H1 (cell line): Measurements from ENCODE around the gene VARS2. TPM values are rescaled to one million over a fixed set of nuclear protein-coding genes. Genes with fewer than 3 reads are reported as not detected.

Experiments used
- CTCF ChIA-PET: fragments of 300-600 bp; sonication (Branson Sonifier 250); formaldehyde crosslinking; loops from one replicate; lab custom pipeline; 2021; ENCODE audit not compliant: partially characterized antibody; lab: Charles Lee
- POLR2A ChIA-PET: fragments of 300-600 bp; sonication (Branson Sonifier 250); formaldehyde crosslinking; loops from one replicate; lab custom pipeline; 2021; ENCODE audit warnings: inconsistent platforms; ENCODE audit not compliant: partially characterized antibody; lab: Charles Lee
- DNase-seq, 2 experiments: peaks; one replicate each; pipeline versions ENCODE4 v3.0.0 to v3.0.0-alpha.2; 2010 to 2022; ENCODE audit warnings: low spot score in 2 of 2, low read depth in 1 of 2, mixed read lengths in 1 of 2
- FAIRE-seq: peaks from 2 replicates; lab custom pipeline; 2011; peaks lifted over from hg19 to GRCh38; lab: Jason Lieb, UNC
- H2AFZ ChIP-seq: 2 replicates; pipeline ENCODE4 v1.8.1; 2012; ENCODE audit warnings: low read length, inconsistent platforms
- H2AK5ac ChIP-seq: 2 replicates; pipeline ENCODE4 v1.6.1; 2013; ENCODE audit warnings: low read depth, low read length
- H2BK120ac ChIP-seq: replicated peaks from 2 replicates; pipeline ENCODE3; 2013; ENCODE audit warnings: low read depth, low read length, inconsistent platforms
- H2BK12ac ChIP-seq: 2 replicates; pipeline ENCODE4 v1.6.1; 2013; ENCODE audit warnings: low read depth, low read length
- H2BK15ac ChIP-seq: 2 replicates; pipeline ENCODE4 v1.6.1; 2013; ENCODE audit warnings: low read length
- H2BK20ac ChIP-seq: 2 replicates; pipeline ENCODE4 v1.6.1; 2013; ENCODE audit warnings: low read length
- H2BK5ac ChIP-seq: 2 replicates; pipeline ENCODE4 v1.6.1; 2013; ENCODE audit warnings: low read depth, low read length
- H3K14ac ChIP-seq: 2 replicates; pipeline ENCODE4 v1.6.1; 2013; ENCODE audit warnings: inconsistent platforms; ENCODE audit not compliant: insufficient read length
- H3K18ac ChIP-seq: 2 replicates; pipeline ENCODE4 v1.6.1; 2013; ENCODE audit warnings: low read length; ENCODE audit errors: extremely low read depth
- H3K23ac ChIP-seq: 2 replicates; pipeline ENCODE4 v1.6.1; 2013; ENCODE audit warnings: inconsistent platforms; ENCODE audit not compliant: insufficient read length
- H3K23me2 ChIP-seq: 2 replicates; pipeline ENCODE4 v1.6.1; 2013; ENCODE audit warnings: low read depth, low read length
- H3K27ac ChIP-seq: 2 replicates; pipeline ENCODE4 v1.6.1; 2011; ENCODE audit warnings: low read depth, low read length, inconsistent platforms
- H3K27me3 ChIP-seq, 4 experiments: replicated peaks in 1 of 4; 1 replicate in 1 of 4; 2 replicates in 3 of 4; pipeline versions ENCODE4 v1.6.1 to v1.8.1; 2011 to 2013; ENCODE audit warnings: low read length in 3 of 4, mild to moderate bottlenecking in 3 of 4, inconsistent platforms in 2 of 4, mixed read lengths in 2 of 4, moderate library complexity in 1 of 4; ENCODE audit not compliant: control insufficient read depth in 3 of 4, insufficient read depth in 3 of 4; ENCODE audit errors: extremely low read depth in 1 of 4
- H3K36me3 ChIP-seq, 4 experiments: 2 replicates each; pipeline versions ENCODE4 v1.6.1 to v1.8.1; 2011 to 2013; ENCODE audit warnings: mild to moderate bottlenecking in 4 of 4, low read length in 3 of 4, moderate library complexity in 2 of 4, control low read depth in 1 of 4, inconsistent platforms in 1 of 4; ENCODE audit not compliant: insufficient read depth in 4 of 4, control insufficient read depth in 2 of 4
- H3K4ac ChIP-seq: replicated peaks from 2 replicates; pipeline ENCODE3; 2013; ENCODE audit warnings: low read length, low read depth, mixed read lengths, inconsistent platforms; ENCODE audit not compliant: insufficient read length
- H3K4me1 ChIP-seq, 4 experiments: replicated peaks in 1 of 4; 1 replicate in 1 of 4; 2 replicates in 3 of 4; pipeline versions ENCODE4 v1.6.1 to v1.8.1; 2011 to 2013; ENCODE audit warnings: low read length in 3 of 4, inconsistent platforms in 2 of 4, mixed read lengths in 1 of 4; ENCODE audit not compliant: insufficient read depth in 4 of 4, control insufficient read depth in 3 of 4
- H3K4me2 ChIP-seq, 2 experiments: 2 replicates each; pipeline versions ENCODE4 v1.6.1 to v1.8.1; 2011 to 2013; ENCODE audit warnings: low read depth in 2 of 2, low read length in 2 of 2, control low read depth in 1 of 2, inconsistent platforms in 1 of 2, mild to moderate bottlenecking in 1 of 2; ENCODE audit not compliant: insufficient read depth in 1 of 2
- H3K4me3 ChIP-seq, 4 experiments: fragments of 200-600, 300-600 bp in 1 of 4; sonication (generic), shearing (Covaris generic), sonication (Bioruptor Twin) in 1 of 4; 2 replicates each; pipeline versions ENCODE4 v1.5.1 to v1.8.1; 2011 to 2016; ENCODE audit warnings: low read length in 4 of 4, low read depth in 3 of 4, control low read depth in 2 of 4, inconsistent platforms in 2 of 4, mild to moderate bottlenecking in 2 of 4, mixed read lengths in 1 of 4, moderate library complexity in 1 of 4; ENCODE audit not compliant: insufficient read depth in 2 of 4; ENCODE audit errors: extremely low read depth in 1 of 4
- H3K56ac ChIP-seq: replicated peaks from 2 replicates; pipeline ENCODE3; 2013; ENCODE audit warnings: low read depth, mild to moderate bottlenecking, mixed read lengths, low read length, inconsistent platforms; ENCODE audit not compliant: insufficient read length
- H3K79me1 ChIP-seq: 2 replicates; pipeline ENCODE4 v1.6.1; 2013; ENCODE audit warnings: low read depth, low read length, control low read depth
- H3K79me2 ChIP-seq, 2 experiments: 2 replicates each; pipeline versions ENCODE4 v1.6.1 to v1.8.1; 2012 to 2013; ENCODE audit warnings: low read length in 2 of 2, mild to moderate bottlenecking in 2 of 2, inconsistent platforms in 1 of 2; ENCODE audit not compliant: insufficient read depth in 2 of 2, control insufficient read depth in 1 of 2
- H3K9ac ChIP-seq, 4 experiments: replicated peaks in 1 of 4; 1 replicate in 1 of 4; 2 replicates in 3 of 4; pipeline versions ENCODE4 v1.6.1 to v1.8.1; 2011 to 2013; ENCODE audit warnings: low read depth in 3 of 4, low read length in 3 of 4, control low read depth in 2 of 4, mild to moderate bottlenecking in 2 of 4, moderate library complexity in 2 of 4, inconsistent platforms in 1 of 4; ENCODE audit errors: extremely low read depth in 1 of 4
- H3K9me3 ChIP-seq, 2 experiments: 2 replicates each; pipeline versions ENCODE4 v1.6.1 to v1.8.1; 2012 to 2013; ENCODE audit warnings: mild to moderate bottlenecking in 2 of 2, moderate library complexity in 2 of 2, control low read depth in 1 of 2, inconsistent platforms in 1 of 2, low read depth in 1 of 2, low read length in 1 of 2, mixed read lengths in 1 of 2; ENCODE audit not compliant: insufficient read depth in 2 of 2
- H4K20me1 ChIP-seq, 2 experiments: replicated peaks in 1 of 2; 2 replicates each; pipeline versions ENCODE3 to v1.8.1; 2011 to 2013; ENCODE audit warnings: inconsistent platforms in 2 of 2, low read length in 2 of 2, mild to moderate bottlenecking in 1 of 2; ENCODE audit not compliant: insufficient read depth in 2 of 2, control insufficient read depth in 1 of 2
- H4K5ac ChIP-seq: 2 replicates; pipeline ENCODE4 v1.6.1; 2013; ENCODE audit warnings: low read length, low read depth, mixed read lengths, inconsistent platforms; ENCODE audit not compliant: insufficient read length
- H4K8ac ChIP-seq: 2 replicates; pipeline ENCODE4 v1.8.0; 2013; ENCODE audit warnings: mild to moderate bottlenecking, moderate library complexity, low read length, inconsistent platforms; ENCODE audit not compliant: insufficient read depth; ENCODE audit errors: extremely low read depth
- H4K91ac ChIP-seq: replicated peaks from 2 replicates; pipeline ENCODE3; 2013; ENCODE audit warnings: low read length, mixed read lengths, inconsistent platforms; ENCODE audit not compliant: insufficient read length
- RFX5 ChIP-seq: IDR thresholded peaks from 2 replicates; pipeline ENCODE4 v1.6.1; 2011; ENCODE audit warnings: low read depth, low read length, improper control_type of control experiment, borderline replicate concordance
- WGBS, 2 experiments: shearing (Covaris generic) in 1 of 2; methylation state at CpG; one replicate each; pipeline versions ENCODE4 v1.1.6 to v1.1.7; 2013 to 2015; ENCODE audit warnings: low lambda C conversion rate in 2 of 2, mixed read lengths in 2 of 2, inconsistent platforms in 1 of 2, low coverage in 1 of 2, missing lambda C conversion rate in 1 of 2; ENCODE audit not compliant: insufficient replicate concordance in 2 of 2, insufficient coverage in 1 of 2, insufficient read length in 1 of 2; ENCODE audit errors: extremely low coverage in 1 of 2, missing lambda C conversion rate in 1 of 2; 5-methylcytosine and 5-hydroxymethylcytosine counted together
- polyA plus RNA-seq, 7 experiments: library from polyadenylated mRNA; depleted of rRNA in 3 of 7; stranded (reverse) in 5 of 7; unstranded in 2 of 7; fragments of >200 nt in 5 of 7; fragments of 200-250 nt in 2 of 7; gene quantifications; 1 replicate in 5 of 7; 2 replicates in 1 of 7; 4 replicates in 1 of 7; pipeline versions ENCODE4 v1.2.1 to v1.2.3, GENCODE V29; 2011 to 2013; ENCODE audit warnings: missing spikeins in 2 of 7, mixed read lengths in 2 of 7
- total RNA-seq: library from RNA; stranded (reverse); fragmentation: NEBNext Ultra II Directional; extraction: Animal tissue kit (Norgen Biotek cat#: 25700); gene quantifications from 2 replicates; pipeline ENCODE4 v1.2.1, GENCODE V29; 2021

VARS2 gene
- total and polyA plus RNA-seq, 2 of the 8 experiments (the other 6 are each of a cell fraction or from before 2014, with no cell fraction given): 26.8 to 47.7 TPM

- Histone ChIP-seq H3K23ac (no peak overlapping the region), H3K9me3 (peaks cover 35 to 48% of the 10 kb centered on the region in 2 experiments), H3K4me3 (no peak overlapping the region), H3K79me1 (no peaks in the 10 kb centered on the region), H4K20me1 (no peaks in the 10 kb centered on the region), H3K14ac (no peak overlapping the region), H3K4me1 (peaks cover 0 to 6% (median 3%) of the 10 kb centered on the region in 4 experiments; a peak in 2 of 7 replicates), H2AFZ (no peak overlapping the region), H3K4me2 (no peak overlapping the region), H2BK12ac (no peak overlapping the region), H3K9ac (no peak overlapping the region), H2BK15ac (no peak overlapping the region), H3K27ac (no peak overlapping the region), H4K5ac (no peak overlapping the region), H4K91ac (no peak overlapping the region), H3K79me2 (no peaks in the 10 kb centered on the region), H2AK5ac (no peak overlapping the region), H3K56ac (no peak overlapping the region), H3K4ac (no peak overlapping the region), H2BK20ac (no peak overlapping the region), H3K36me3 (peaks cover 0 to 5% (median 0%) of the 10 kb centered on the region in 4 experiments; a peak in 1 of 8 replicates), H3K23me2 (no peaks in the 10 kb centered on the region), H2BK5ac (no peak overlapping the region), H2BK120ac (no peak overlapping the region), H3K18ac (no peak overlapping the region), H3K27me3 (no peaks in the 10 kb centered on the region), H4K8ac (no peak overlapping the region)
- TF ChIP-seq RFX5: no peak
- ChIA-PET POLR2A (interaction anchor here (19.5 kb wide), 1 partner anchor 38 kb away, joined by 452 read pairs; no protein-coding TSS in a partner anchor), CTCF (interaction anchor here (1.3 to 29.0 kb wide), 3 partner anchors 15 to 229 kb away, joined by 3 to 610 read pairs (median 4); no protein-coding TSS in a partner anchor)
- WGBS, 2 experiments: 89% methylated on average over 2 of the region's 2 CpGs; no CpG with 5 or more reads in 1 of the 2 experiments
- no peak for FAIRE-seq
- no peak for DNase-seq
Measured at GRCh38 chr6:30873137-30873640, 40.8 kb upstream of the VARS2 start.
